SK-N-SH (cell line): ENCODE results near the gene ZNF385A. TPM values are rescaled to one million over a fixed set of nuclear protein-coding genes. Genes with fewer than 3 reads are reported as not detected.

Experiments
- CTCF ChIA-PET: fragments of 300-600, 350-600 bp; formaldehyde crosslinking; extraction: SDS; loops from one replicate; lab custom pipeline; 2021; lab: Yijun Ruan, JAX
- POLR2A ChIA-PET: fragments of 350-600 bp; sonication (Branson Sonifier 250); formaldehyde crosslinking; extraction: SDS; loops from one replicate; lab custom pipeline; 2020; ENCODE audit warnings: antibody characterized with exemption, inconsistent platforms; lab: Yijun Ruan, JAX
- DNase-seq: peaks from one replicate; pipeline ENCODE4 v3.0.0; 2012
- H2AFZ ChIP-seq: fragments of 200-600 bp; sonication (generic); 2 replicates; pipeline ENCODE4 v1.8.1; 2016; ENCODE audit warnings: antibody characterized with exemption, mild to moderate bottlenecking, low read depth
- H3F3A ChIP-seq: fragments of 200-600 bp; sonication (generic); replicated peaks from 2 replicates; pipeline ENCODE3; 2016; ENCODE audit warnings: antibody characterized with exemption, mild to moderate bottlenecking; ENCODE audit not compliant: insufficient read depth
- H3K27ac ChIP-seq, 2 experiments: fragments of 200-500 bp in 1 of 2; fragments of 200-600 bp in 1 of 2; sonication (Bioruptor generic) in 1 of 2; sonication (generic), shearing (Covaris generic) in 1 of 2; 2 replicates each; pipeline versions ENCODE4 v1.5.1 to v1.6.1; 2014 to 2016; ENCODE audit warnings: low read depth in 2 of 2, inconsistent platforms in 1 of 2, low read length in 1 of 2, mild to moderate bottlenecking in 1 of 2, mixed read lengths in 1 of 2
- H3K27me3 ChIP-seq: fragments of 200-600 bp; sonication (generic), shearing (Covaris generic); 2 replicates; pipeline ENCODE4 v1.6.1; 2016; ENCODE audit warnings: mixed run types; ENCODE audit not compliant: insufficient read depth
- H3K36me3 ChIP-seq, 2 experiments: fragments of 200-500 bp in 1 of 2; fragments of 200-600 bp in 1 of 2; sonication (Bioruptor generic) in 1 of 2; sonication (generic) in 1 of 2; replicated peaks in 1 of 2; 2 replicates each; pipeline versions ENCODE3 to v1.5.1; 2014 to 2016; ENCODE audit warnings: low read length in 1 of 2, mild to moderate bottlenecking in 1 of 2; ENCODE audit not compliant: insufficient read depth in 2 of 2, control insufficient read depth in 1 of 2
- H3K4me1 ChIP-seq, 2 experiments: fragments of 200-500 bp in 1 of 2; fragments of 200-600 bp in 1 of 2; sonication (Bioruptor generic) in 1 of 2; sonication (generic), shearing (Covaris generic) in 1 of 2; 2 replicates each; pipeline versions ENCODE4 v1.5.1 to v1.6.1; 2014 to 2016; ENCODE audit warnings: low read depth in 1 of 2, low read length in 1 of 2, mixed run types in 1 of 2; ENCODE audit not compliant: insufficient read depth in 2 of 2, control insufficient read depth in 1 of 2
- H3K4me2 ChIP-seq: fragments of 200-600 bp; sonication (generic), shearing (Covaris generic); 2 replicates; pipeline ENCODE4 v1.6.1; 2017; ENCODE audit warnings: mixed run types
- H3K4me3 ChIP-seq, 2 experiments: fragments of 200-500 bp in 1 of 2; fragments of 200-600 bp in 1 of 2; sonication (Bioruptor generic) in 1 of 2; sonication (generic), shearing (Covaris generic) in 1 of 2; 2 replicates each; pipeline versions ENCODE4 v1.5.1 to v1.8.1; 2014 to 2016; ENCODE audit warnings: low read depth in 2 of 2, inconsistent platforms in 1 of 2, low read length in 1 of 2, mild to moderate bottlenecking in 1 of 2, mixed read lengths in 1 of 2, moderate library complexity in 1 of 2
- H3K79me2 ChIP-seq: fragments of 200-600 bp; sonication (generic); 2 replicates; pipeline ENCODE4 v1.8.1; 2017; ENCODE audit warnings: mild to moderate bottlenecking; ENCODE audit not compliant: insufficient read depth
- H3K9ac ChIP-seq: fragments of 200-600 bp; sonication (generic); 2 replicates; pipeline ENCODE4 v1.6.1; 2017; ENCODE audit warnings: mixed run types
- H3K9me2 ChIP-seq: fragments of 200-600 bp; sonication (generic); 2 replicates; pipeline ENCODE4 v1.6.1; 2017; ENCODE audit warnings: mixed run types
- H3K9me3 ChIP-seq: fragments of 200-600 bp; sonication (generic); 2 replicates; pipeline ENCODE4 v1.6.1; 2017; ENCODE audit warnings: mixed run types, mild to moderate bottlenecking, moderate library complexity
- H4K20me1 ChIP-seq: fragments of 200-600 bp; sonication (generic); 2 replicates; pipeline ENCODE4 v1.6.1; 2017; ENCODE audit warnings: mild to moderate bottlenecking, mixed run types; ENCODE audit not compliant: insufficient read depth
- EZH2phosphoT487 ChIP-seq: fragments of 200-600 bp; sonication (generic); IDR thresholded peaks from 2 replicates; pipeline ENCODE4 v1.6.1; 2017; ENCODE audit warnings: low read depth, mixed run types, mild to moderate bottlenecking, antibody characterized with exemption, moderate library complexity, borderline replicate concordance
- FOXJ3 ChIP-seq: sonication (generic); formaldehyde crosslinking; IDR thresholded peaks from 2 replicates; pipeline ENCODE4 v1.5.1; 2020; ENCODE audit warnings: mild to moderate bottlenecking, missing genetic modification reagents
- GABPA ChIP-seq: IDR thresholded peaks from 2 replicates; pipeline ENCODE4 v1.4.0; 2012; ENCODE audit warnings: low read depth, mild to moderate bottlenecking
- GATA2 ChIP-seq: sonication (generic); formaldehyde crosslinking; IDR thresholded peaks from 2 replicates; pipeline ENCODE4 v1.5.0; 2020; ENCODE audit warnings: mild to moderate bottlenecking, missing genetic modification reagents
- MEF2A ChIP-seq: IDR thresholded peaks from 2 replicates; pipeline ENCODE4 v1.4.0; 2012; ENCODE audit warnings: low read depth, borderline replicate concordance
- RFX5 ChIP-seq: IDR thresholded peaks from 2 replicates; pipeline ENCODE4 v1.6.1; 2012; ENCODE audit warnings: mild to moderate bottlenecking, improper control_type of control experiment, low read length
- RXRA ChIP-seq: IDR thresholded peaks from 2 replicates; pipeline ENCODE4 v1.4.0; 2012; ENCODE audit warnings: low read depth, mild to moderate bottlenecking, borderline replicate concordance
- SIN3A ChIP-seq: IDR thresholded peaks from 2 replicates; pipeline ENCODE4 v1.6.1; 2012; ENCODE audit warnings: low read depth, mild to moderate bottlenecking, low read length, moderate library complexity, borderline replicate concordance
- TAF1 ChIP-seq: IDR thresholded peaks from 2 replicates; pipeline ENCODE4 v1.6.1; 2012; ENCODE audit warnings: low read depth, mild to moderate bottlenecking, low read length, moderate library complexity, borderline replicate concordance
- YY1 ChIP-seq: IDR thresholded peaks from 2 replicates; pipeline ENCODE4 v1.4.0; 2012; ENCODE audit warnings: low read depth, mild to moderate bottlenecking
- WGBS: methylation state at CpG from one replicate; pipeline ENCODE4 v1.1.6; 2017; ENCODE audit warnings: low lambda C conversion rate; 5-methylcytosine and 5-hydroxymethylcytosine counted together
- polyA plus RNA-seq, 3 experiments: library from polyadenylated mRNA; depleted of rRNA; stranded (reverse); fragments of >200 nt; gene quantifications; 2 replicates each; pipeline ENCODE4 v1.2.3, GENCODE V29; 2012
- TF ChIP-seq, protein P1 (sequence below): IDR thresholded peaks from 2 replicates; pipeline ENCODE4 v1.4.0; 2012; ENCODE audit warnings: low read depth, borderline replicate concordance
- TF ChIP-seq, protein P2 (sequence below): IDR thresholded peaks from 2 replicates; pipeline ENCODE4 v1.4.0; 2012; ENCODE audit warnings: low read depth

ZNF385A gene
- polyA plus RNA-seq, 1 of the 3 experiments (the other 2 are of a cell fraction) = 2.6 TPM

DNA sequence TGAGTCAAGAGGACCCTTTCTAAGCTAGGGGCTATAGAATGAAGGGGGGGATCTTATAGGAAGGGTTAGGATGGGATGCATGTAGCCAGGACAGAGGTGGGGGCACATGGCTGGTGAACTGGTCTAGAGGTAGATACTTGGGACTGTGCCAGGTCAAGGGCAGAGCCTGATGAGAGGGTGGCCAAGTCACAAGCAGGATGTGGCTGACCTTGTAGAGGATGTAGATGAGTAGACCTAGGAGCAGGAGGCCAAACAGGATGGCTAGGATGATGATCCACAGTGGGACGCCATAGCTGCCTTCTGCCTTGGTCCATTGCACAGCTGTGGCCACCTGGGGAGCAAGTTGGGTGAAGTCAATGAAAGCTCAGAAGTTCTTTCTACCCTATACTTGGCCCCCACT lies 12.6 kb upstream of the ZNF385A start:
- Histone ChIP-seq H3K27ac (no peak overlapping the region), H3K27me3 (no peaks in the 10 kb centered on the region), H3K4me3 (no peak overlapping the region), H3K4me1 (no peaks in the 10 kb centered on the region), H3K9ac (no peak overlapping the region), H3K4me2 (no peak overlapping the region), H3K36me3 (peaks cover 45 to 56% of the 10 kb centered on the region in 2 experiments), H3K79me2 (no peaks in the 10 kb centered on the region), H4K20me1 (no peaks in the 10 kb centered on the region), H3F3A (peaks cover 22% of the 10 kb centered on the region), H3K9me2 (no peaks in the 10 kb centered on the region), H3K9me3 (no peaks in the 10 kb centered on the region), H2AFZ (no peak overlapping the region)
- ChIA-PET POLR2A (no interaction called here), CTCF (interaction anchor here (2.4 to 12.3 kb wide), 5 partner anchors 11 to 50 kb away, joined by 17 to 490 read pairs (median 125); partner anchors contain the start of genes ITGA5 and ZNF385A)
- no peak for TF ChIP-seq GATA2
- DNase-seq = no peak
- WGBS = 100% methylated on average over 1 of the region's 1 CpG

DNA sequence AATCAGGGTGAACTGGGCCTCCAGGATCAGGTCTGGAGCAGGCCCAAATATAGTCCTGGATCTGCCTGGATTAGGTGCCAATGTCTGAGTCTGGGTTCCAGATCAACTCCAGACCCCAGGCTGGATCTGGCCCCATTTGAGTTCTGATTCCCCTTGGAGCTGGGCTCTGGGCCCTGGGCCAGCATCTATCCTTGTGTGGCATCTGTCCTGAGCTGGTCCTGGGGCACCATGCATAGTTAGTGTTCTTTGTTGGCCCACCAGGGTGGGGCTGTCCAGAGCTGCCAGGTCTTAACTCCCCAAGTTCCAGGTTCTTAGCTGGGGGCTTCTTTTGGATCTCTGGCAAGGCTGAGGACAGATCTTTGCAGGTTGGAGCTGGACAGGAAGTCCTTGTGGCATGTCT lies 11.0 kb upstream of the ZNF385A start:
- H4K20me1 ChIP-seq = no peaks in the 10 kb centered on the region
- POLR2A ChIA-PET = no interaction called here
- no peaks in the 10 kb centered on the region for H3K9me3 ChIP-seq
- H3K4me2 ChIP-seq = no peak overlapping the region
- H3K27ac ChIP-seq = no peak overlapping the region
- no peak overlapping the region for H3K9ac ChIP-seq
- no peaks in the 10 kb centered on the region for H3K79me2 ChIP-seq
- CTCF ChIA-PET = interaction anchor here (0.8 to 12.3 kb wide), 12 partner anchors 9 to 179 kb away, joined by 3 to 490 read pairs (median 4); partner anchors contain the start of genes ITGA5 and ZNF385A
- H3K9me2 ChIP-seq = no peaks in the 10 kb centered on the region
- peaks cover 14% of the 10 kb centered on the region for H3F3A ChIP-seq
- peaks cover 30 to 43% of the 10 kb centered on the region in 2 experiments for H3K36me3 ChIP-seq
- no peak overlapping the region for H2AFZ ChIP-seq
- no peak for TF ChIP-seq RFX5
- TF ChIP-seq GABPA = no peak
- no peak for TF ChIP-seq TAF1
- TF ChIP-seq FOXJ3 (CRISPR knock-in tag) = no peak
- TF ChIP-seq EZH2phosphoT487 = no peak
- TF ChIP-seq YY1 = no peak
- H3K27me3 ChIP-seq = no peaks in the 10 kb centered on the region
- H3K4me1 ChIP-seq = peaks cover 0 to 10% of the 10 kb centered on the region in 2 experiments; a peak in 1 of 4 replicates
- H3K4me3 ChIP-seq = no peak overlapping the region
- DNase-seq = no peak

DNA sequence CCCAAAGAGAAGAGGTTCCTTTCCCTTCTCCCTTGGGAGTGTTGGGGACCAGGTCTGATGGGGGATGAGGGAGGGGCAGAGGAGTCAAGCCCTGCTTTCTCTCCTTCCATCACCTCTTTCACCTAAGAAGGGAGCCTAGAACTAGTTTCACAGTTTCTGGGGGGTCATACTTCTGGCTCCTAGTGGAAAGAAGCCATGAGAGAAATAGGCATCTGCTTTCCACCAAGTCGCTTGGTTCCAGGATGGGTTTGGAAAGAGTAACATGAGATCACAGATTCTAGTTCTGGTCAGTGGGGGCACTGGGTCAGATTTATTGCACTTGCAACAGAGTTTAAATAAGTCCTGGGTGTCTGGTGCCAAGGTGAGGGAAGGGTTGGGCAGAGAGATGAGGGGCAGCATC lies 10.5 kb upstream of the ZNF385A start:
- Histone ChIP-seq H3K9ac (no peak overlapping the region), H3K9me2 (no peaks in the 10 kb centered on the region), H3K27me3 (no peaks in the 10 kb centered on the region), H3K4me1 (peaks cover 0 to 10% of the 10 kb centered on the region in 2 experiments; a peak in 1 of 4 replicates), H3F3A (peaks cover 8% of the 10 kb centered on the region), H3K4me2 (no peak overlapping the region), H3K4me3 (no peak overlapping the region), H3K36me3 (peaks cover 24 to 37% of the 10 kb centered on the region in 2 experiments), H3K79me2 (no peaks in the 10 kb centered on the region), H2AFZ (no peak overlapping the region)
- DNase-seq = no peak
- TF ChIP-seq GATA2 (no peak), GABPA (no peak), SIN3A (no peak), MEF2A (no peak), RXRA (no peak)
- TF ChIP-seq, protein P1, sequence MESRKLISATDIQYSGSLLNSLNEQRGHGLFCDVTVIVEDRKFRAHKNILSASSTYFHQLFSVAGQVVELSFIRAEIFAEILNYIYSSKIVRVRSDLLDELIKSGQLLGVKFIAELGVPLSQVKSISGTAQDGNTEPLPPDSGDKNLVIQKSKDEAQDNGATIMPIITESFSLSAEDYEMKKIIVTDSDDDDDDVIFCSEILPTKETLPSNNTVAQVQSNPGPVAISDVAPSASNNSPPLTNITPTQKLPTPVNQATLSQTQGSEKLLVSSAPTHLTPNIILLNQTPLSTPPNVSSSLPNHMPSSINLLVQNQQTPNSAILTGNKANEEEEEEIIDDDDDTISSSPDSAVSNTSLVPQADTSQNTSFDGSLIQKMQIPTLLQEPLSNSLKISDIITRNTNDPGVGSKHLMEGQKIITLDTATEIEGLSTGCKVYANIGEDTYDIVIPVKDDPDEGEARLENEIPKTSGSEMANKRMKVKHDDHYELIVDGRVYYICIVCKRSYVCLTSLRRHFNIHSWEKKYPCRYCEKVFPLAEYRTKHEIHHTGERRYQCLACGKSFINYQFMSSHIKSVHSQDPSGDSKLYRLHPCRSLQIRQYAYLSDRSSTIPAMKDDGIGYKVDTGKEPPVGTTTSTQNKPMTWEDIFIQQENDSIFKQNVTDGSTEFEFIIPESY = no peak
- TF ChIP-seq, protein P2, sequence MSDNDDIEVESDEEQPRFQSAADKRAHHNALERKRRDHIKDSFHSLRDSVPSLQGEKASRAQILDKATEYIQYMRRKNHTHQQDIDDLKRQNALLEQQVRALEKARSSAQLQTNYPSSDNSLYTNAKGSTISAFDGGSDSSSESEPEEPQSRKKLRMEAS = no peak
- TF ChIP-seq, all 33 proteins: peak for 0
- 100% methylated on average over 1 of the region's 1 CpG for WGBS
- H3K27ac ChIP-seq = no peak overlapping the region
- CTCF ChIA-PET = interaction anchor here (1.0 to 12.3 kb wide), 4 partner anchors 21 to 53 kb away, joined by 3 to 490 read pairs (median 64); partner anchors contain the start of gene ITGA5
- no peaks in the 10 kb centered on the region for H3K9me3 ChIP-seq
- POLR2A ChIA-PET = no interaction called here
- no peaks in the 10 kb centered on the region for H4K20me1 ChIP-seq
